ENCODE results near the gene SCYGR8. TPM values are rescaled to one million over a fixed set of nuclear protein-coding genes. Genes with fewer than 3 reads are reported as not detected.
A peak's percentile ranks its signal among the peaks of the same experiment; 100 is the strongest.
"Not testable (repeated sequence)": the region's sequence is repeated elsewhere in the genome, so short reads cannot be mapped to it uniquely, and the experiment has no call there.

Gene SCYGR8
- total RNA-seq, 2 donors from 2014 or later, result not detected

DNA sequence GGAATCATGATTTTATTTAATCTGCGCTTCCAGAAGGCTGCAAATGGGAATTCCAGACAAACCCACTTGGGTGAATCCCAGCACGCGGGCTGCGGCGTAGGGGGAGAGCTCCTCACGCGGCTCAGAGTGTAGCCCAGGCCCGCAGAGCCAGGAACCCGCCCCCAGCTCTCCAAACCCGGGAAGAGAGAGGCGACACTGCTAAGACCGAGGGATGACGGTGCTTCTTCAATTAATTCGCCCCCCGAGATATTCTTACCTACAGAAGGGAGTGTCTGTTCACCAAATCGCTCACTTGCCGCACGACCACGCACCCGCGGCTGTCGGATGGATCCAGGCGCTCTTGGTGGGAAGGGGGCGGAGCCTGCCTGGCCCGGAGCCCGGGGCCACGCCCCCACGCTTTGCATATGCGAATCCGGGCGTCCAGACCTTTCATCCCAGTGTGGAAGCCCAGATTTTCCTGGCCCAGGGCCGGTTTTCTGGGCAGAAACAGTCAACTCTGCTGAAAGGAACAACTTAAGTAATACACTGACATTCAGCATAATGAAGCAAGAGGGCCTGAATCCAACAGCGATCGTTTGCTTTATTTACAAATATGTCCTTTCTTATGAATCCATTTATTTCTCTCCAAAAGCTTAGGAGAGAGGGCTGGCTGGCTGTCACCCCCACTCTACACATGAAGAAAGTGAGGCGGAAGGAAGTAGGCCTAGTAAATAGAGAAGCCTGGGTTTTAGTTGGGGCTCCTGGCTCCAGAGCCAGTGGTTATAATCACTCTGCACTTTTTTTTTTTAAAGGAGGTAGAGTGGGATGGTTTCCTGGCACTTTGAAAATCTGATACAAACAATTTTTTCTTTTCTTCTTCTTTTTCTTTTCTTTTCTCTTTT, 27.8 kb upstream of the SCYGR8 start, which contains the start of gene SLC19A3:
Gene SLC19A3, minus strand, starts transcription at position 342 of the 881 bp plus-strand sequence. CDS start 15,710 bp downstream, outside the sequence.
- H3K4me1 ChIP-seq, result no peaks in the 10 kb centered on the region
- intact Hi-C loops (cut with DNase I), result no loop called here
- TF ChIP-seq, protein P1, sequence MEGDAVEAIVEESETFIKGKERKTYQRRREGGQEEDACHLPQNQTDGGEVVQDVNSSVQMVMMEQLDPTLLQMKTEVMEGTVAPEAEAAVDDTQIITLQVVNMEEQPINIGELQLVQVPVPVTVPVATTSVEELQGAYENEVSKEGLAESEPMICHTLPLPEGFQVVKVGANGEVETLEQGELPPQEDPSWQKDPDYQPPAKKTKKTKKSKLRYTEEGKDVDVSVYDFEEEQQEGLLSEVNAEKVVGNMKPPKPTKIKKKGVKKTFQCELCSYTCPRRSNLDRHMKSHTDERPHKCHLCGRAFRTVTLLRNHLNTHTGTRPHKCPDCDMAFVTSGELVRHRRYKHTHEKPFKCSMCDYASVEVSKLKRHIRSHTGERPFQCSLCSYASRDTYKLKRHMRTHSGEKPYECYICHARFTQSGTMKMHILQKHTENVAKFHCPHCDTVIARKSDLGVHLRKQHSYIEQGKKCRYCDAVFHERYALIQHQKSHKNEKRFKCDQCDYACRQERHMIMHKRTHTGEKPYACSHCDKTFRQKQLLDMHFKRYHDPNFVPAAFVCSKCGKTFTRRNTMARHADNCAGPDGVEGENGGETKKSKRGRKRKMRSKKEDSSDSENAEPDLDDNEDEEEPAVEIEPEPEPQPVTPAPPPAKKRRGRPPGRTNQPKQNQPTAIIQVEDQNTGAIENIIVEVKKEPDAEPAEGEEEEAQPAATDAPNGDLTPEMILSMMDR (IDR thresholded peaks at IDR 0.05), result no peak

DNA sequence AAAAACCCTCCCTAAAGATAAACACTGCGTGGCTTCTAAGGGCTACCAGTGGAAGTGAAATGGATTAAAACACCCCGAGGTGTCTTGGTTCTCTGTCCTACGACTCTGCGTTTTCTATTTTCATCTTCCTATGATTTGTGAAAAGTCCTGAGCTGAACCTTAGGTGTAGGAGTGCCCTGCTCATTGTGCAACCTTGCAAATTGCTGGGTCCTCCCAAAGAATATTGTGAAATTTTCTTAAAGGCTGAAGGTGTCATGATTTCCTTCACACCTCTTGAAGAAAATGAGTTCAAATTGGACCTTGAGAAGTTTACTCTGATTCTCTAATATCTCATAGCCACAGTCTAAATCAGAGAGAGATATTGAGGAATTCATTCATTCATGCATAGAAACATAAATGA, 26.1 kb upstream of the SCYGR8 start:
- no peaks in the 10 kb centered on the region for H3K27me3 ChIP-seq
- H3K9ac ChIP-seq (ENCODE audit: low read depth in 2 of 2, low read length in 2 of 2), result no peak overlapping the region
- no peaks in the 10 kb centered on the region for H3K9me3 ChIP-seq
- H3K4me1 ChIP-seq, result no peaks in the 10 kb centered on the region
- no peak overlapping the region for H3K4me3 ChIP-seq
- intact Hi-C loops (cut with DNase I), result no loop called here
- no peak for DNase-seq
- TF ChIP-seq, protein P1 (IDR thresholded peaks at IDR 0.05), result no peak
- H3K36me3 ChIP-seq, result no peaks in the 10 kb centered on the region
- H3K27ac ChIP-seq, result no peak overlapping the region

More for the DNA sequence above, 27.8 kb upstream of the SCYGR8 start, which contains the start of gene SLC19A3:
- H3K27ac ChIP-seq, result peak within 1 kb of the TSS; percentile 43
- no peaks in the 10 kb centered on the region for H3K27me3 ChIP-seq
- peak within 1 kb of the TSS; percentile 49 for H3K4me3 ChIP-seq
- H3K9me3 ChIP-seq, result no peaks in the 10 kb centered on the region
- peak; percentile 95 for DNase-seq
- peak within 1 kb of the TSS; percentile 14 to 77 for H3K9ac ChIP-seq (ENCODE audit: low read depth in 2 of 2, low read length in 2 of 2)
- H3K36me3 ChIP-seq, result no peaks in the 10 kb centered on the region

DNA sequence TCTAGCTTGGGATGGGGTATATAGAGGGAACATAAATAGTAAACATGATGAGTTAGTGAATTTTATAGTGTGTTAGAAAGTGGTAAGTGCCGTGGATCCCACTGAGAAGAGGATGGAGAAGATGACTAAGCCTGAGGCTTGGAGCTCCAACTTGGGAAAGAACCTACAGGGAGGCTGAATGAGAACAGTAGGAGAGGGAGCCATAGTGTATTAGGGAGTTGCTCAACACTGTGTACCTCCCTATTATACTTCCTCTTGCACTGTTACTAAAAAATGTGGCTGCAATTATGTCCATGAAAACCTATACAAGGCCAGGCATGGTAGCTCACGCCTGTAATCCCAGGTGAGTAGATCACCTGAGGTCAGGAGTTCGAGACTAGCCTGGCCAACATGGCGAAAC, 25.0 kb upstream of the SCYGR8 start:
- TF ChIP-seq, protein P1 (IDR thresholded peaks at IDR 0.05), result no peak
- H3K9ac ChIP-seq (ENCODE audit: low read depth in 2 of 2, low read length in 2 of 2), result no peak overlapping the region
- H3K36me3 ChIP-seq, result no peaks in the 10 kb centered on the region
- no peaks in the 10 kb centered on the region for H3K4me1 ChIP-seq
- no peak overlapping the region for H3K4me3 ChIP-seq
- H3K9me3 ChIP-seq, result no peaks in the 10 kb centered on the region
- no peak overlapping the region for H3K27ac ChIP-seq
- intact Hi-C loops (cut with DNase I), result no loop called here
- DNase-seq, result no peak
- no peaks in the 10 kb centered on the region for H3K27me3 ChIP-seq

DNA sequence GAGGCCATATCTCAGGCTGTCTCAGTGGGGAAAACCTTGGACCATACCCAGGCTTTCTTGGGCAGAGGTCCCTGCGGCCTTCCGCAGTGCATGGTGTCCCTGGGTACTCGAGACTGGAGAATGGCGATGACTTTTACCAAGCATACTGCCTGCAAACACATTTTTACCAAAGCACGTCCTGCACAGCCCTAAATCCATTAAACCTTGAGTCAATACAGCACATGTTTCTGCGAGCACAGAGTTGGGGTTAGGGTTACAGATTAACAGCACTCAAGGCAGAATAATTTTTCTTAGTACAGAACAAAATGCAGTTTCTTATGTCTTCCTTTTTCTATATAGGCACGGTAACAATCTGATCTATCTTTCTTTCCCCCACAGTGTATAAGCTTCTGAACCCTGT, 22.9 kb upstream of the SCYGR8 start:
- H3K9ac ChIP-seq (ENCODE audit: low read depth in 2 of 2, low read length in 2 of 2); H3K27ac ChIP-seq; H3K27me3 ChIP-seq; H3K4me1 ChIP-seq; H3K9me3 ChIP-seq; intact Hi-C loops (cut with DNase I); H3K4me3 ChIP-seq; H3K36me3 ChIP-seq: not testable (repeated sequence)
- DNase-seq, result peak; percentile 32

DNA sequence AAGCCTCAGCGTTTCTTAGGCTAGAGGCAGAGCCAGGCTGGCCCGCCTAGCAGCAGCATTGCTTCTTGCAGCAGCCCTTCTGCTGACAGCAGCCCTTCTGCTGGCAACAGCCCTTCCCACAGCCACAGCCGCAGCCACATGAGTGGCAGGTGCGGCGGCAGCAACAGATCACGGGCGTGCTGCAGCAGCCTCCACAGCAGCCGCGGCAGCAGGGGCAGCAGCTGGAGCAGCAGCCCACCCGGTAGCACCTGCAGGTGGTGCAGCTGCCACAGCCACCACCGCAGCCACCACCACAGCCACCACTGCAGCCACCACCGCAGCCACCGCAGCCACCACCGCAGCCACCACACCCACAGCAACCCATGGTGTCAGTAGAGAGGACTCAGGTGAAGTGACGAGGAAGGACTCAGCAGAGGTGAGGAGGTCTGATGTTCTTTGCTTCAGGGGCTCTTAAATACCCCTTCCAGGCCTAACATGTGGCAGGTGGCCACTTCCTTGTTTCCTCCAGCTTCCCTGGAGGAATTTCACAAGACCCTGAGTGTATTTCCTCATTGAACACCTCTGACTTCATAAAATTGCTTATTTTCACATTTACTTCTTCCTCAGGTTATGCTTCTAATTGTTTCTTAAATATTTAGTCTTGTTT, 21.2 kb upstream of the SCYGR8 start, which contains the start of gene SCYGR6:
Gene SCYGR6, minus strand, starts transcription at position 364 of the 646 bp plus-strand sequence. Its CDS starts 0 bp downstream, at position 364.
- Histone ChIP-seq H3K27me3 (no peaks in the 10 kb centered on the region), H3K36me3 (no peaks in the 10 kb centered on the region), H3K9ac (ENCODE audit: low read depth in 2 of 2, low read length in 2 of 2) (no peak within 1 kb of the TSS), H3K9me3 (no peaks in the 10 kb centered on the region), H3K4me3 (no peak within 1 kb of the TSS), H3K27ac (no peak within 1 kb of the TSS), H3K4me1 (no peaks in the 10 kb centered on the region)
- DNase-seq, result no peak
- TF ChIP-seq, protein P1 (IDR thresholded peaks at IDR 0.05), result no peak
- intact Hi-C loops (cut with DNase I), result no loop called here
